IPS DF 19.7 (cell line): ENCODE data around the gene EOMES.

Experiments used
- DNase-seq: peaks from one replicate; pipeline ENCODE4 v3.0.0-alpha.2; 2013; ENCODE audit warnings: low read depth, low spot score

The EOMES gene

GRCh38 chr3:27720899-27721716 is 1.0 kb downstream of the EOMES start:
- no peak for DNase-seq

- no peak for DNase-seq
These were observed 2.7 kb downstream of the EOMES start for GRCh38 chr3:27719314-27720003.

GRCh38 chr3:27718459-27718858 is 3.7 kb downstream of the EOMES start:
- DNase-seq = no peak

- no peak for DNase-seq
These were observed 4.8 kb downstream of the EOMES start for GRCh38 chr3:27717200-27717852.

GRCh38 chr3:27716309-27716708 is 5.8 kb downstream of the EOMES start:
- no peak for DNase-seq

- no peak for DNase-seq
These were observed 6.3 kb downstream of the EOMES start for GRCh38 chr3:27715863-27716262.

- DNase-seq = no peak
These were observed 6.7 kb downstream of the EOMES start for GRCh38 chr3:27715454-27715806.

- DNase-seq = no peak
These were observed 7.2 kb downstream of the EOMES start for GRCh38 chr3:27714692-27715453.

GRCh38 chr3:27714146-27714526 is 8.0 kb downstream of the EOMES start:
- no peak for DNase-seq

GRCh38 chr3:27713435-27714145 is 8.5 kb downstream of the EOMES start:
- DNase-seq = no peak

GRCh38 chr3:27713078-27713423 is 9.1 kb downstream of the EOMES start:
- no peak for DNase-seq

GRCh38 chr3:27712136-27713077 is 9.7 kb downstream of the EOMES start:
- no peak for DNase-seq

- DNase-seq = no peak
These were observed 13.9 kb downstream of the EOMES start for GRCh38 chr3:27708250-27708649.

- DNase-seq = no peak
These were observed 23.1 kb downstream of the EOMES start for GRCh38 chr3:27699067-27699466.

GRCh38 chr3:27696906-27697305 is 25.2 kb downstream of the EOMES start:
- no peak for DNase-seq

- DNase-seq = no peak
These were observed 26.5 kb downstream of the EOMES start for GRCh38 chr3:27695636-27696035.

- no peak for DNase-seq
These were observed 34.1 kb downstream of the EOMES start for GRCh38 chr3:27688053-27688452.

GRCh38 chr3:27686642-27687041 is 35.5 kb downstream of the EOMES start:
- DNase-seq = no peak

- DNase-seq = no peak
These were observed 36.6 kb downstream of the EOMES start for GRCh38 chr3:27685474-27685873.

GRCh38 chr3:27684302-27684701 is 37.8 kb downstream of the EOMES start:
- no peak for DNase-seq
